Neutrophil (primary cell): ENCODE data around the gene KCNIP1.

Experiments used
- H3K27ac ChIP-seq: fragments of 200-600 bp; sonication (generic); 2 replicates; pipeline ENCODE4 v1.5.1; 2016; ENCODE audit warnings: mild to moderate bottlenecking, moderate library complexity
- H3K27me3 ChIP-seq: fragments of 200-600 bp; sonication (generic); 2 replicates; pipeline ENCODE4 v1.6.0; 2016; ENCODE audit warnings: mild to moderate bottlenecking
- H3K36me3 ChIP-seq: fragments of 200-600 bp; sonication (generic); 2 replicates; pipeline ENCODE4 v1.5.1; 2017
- H3K4me1 ChIP-seq, 2 experiments: fragments of 200-600 bp in 1 of 2; sonication (generic) in 1 of 2; 1 replicate in 1 of 2; 2 replicates in 1 of 2; pipeline versions ENCODE4 v1.5.1 to v1.6.1; 2013 to 2016; ENCODE audit warnings: low read depth in 1 of 2, low read length in 1 of 2, mild to moderate bottlenecking in 1 of 2, moderate library complexity in 1 of 2; ENCODE audit not compliant: control insufficient read depth in 1 of 2, insufficient read depth in 1 of 2
- H3K4me3 ChIP-seq, 2 experiments: fragments of 200-600 bp in 1 of 2; sonication (generic) in 1 of 2; 1 replicate in 1 of 2; 2 replicates in 1 of 2; pipeline ENCODE4 v1.5.1; 2013 to 2016; ENCODE audit warnings: low read depth in 1 of 2, low read length in 1 of 2, mild to moderate bottlenecking in 1 of 2, moderate library complexity in 1 of 2
- H3K9me3 ChIP-seq: fragments of 200-600 bp; sonication (generic); 2 replicates; pipeline ENCODE4 v1.5.1; 2016
- TF ChIP-seq, protein P1 (sequence below): fragments of 200-600 bp; sonication (generic); IDR thresholded peaks from 2 replicates; pipeline ENCODE4 v1.5.1; 2016; ENCODE audit warnings: antibody characterized with exemption

KCNIP1 gene

DNA sequence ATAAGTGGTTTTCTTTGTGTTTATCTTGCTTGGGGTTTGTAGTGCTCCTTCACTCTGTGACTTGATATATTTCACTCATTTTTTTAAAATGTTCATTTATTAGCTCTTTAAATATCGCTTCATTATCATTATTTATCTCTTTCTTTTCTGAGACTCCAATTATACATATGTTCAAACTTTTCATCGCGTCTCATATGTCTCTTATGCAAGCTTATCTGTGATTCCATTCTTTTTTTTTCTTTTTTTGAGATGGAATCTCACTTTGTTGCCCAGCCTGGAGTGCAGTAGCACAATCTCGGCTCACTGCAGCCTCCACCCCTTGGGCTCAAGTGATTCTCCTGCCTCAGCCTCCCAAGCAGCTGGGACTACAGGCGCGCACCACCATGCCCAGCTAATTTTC lies 205.8 kb downstream of the KCNIP1 start:
- Histone ChIP-seq H3K9me3 (no peaks in the 10 kb centered on the region), H3K36me3 (no peaks in the 10 kb centered on the region), H3K4me1 (no peaks in the 10 kb centered on the region), H3K27ac (no peak overlapping the region), H3K4me3 (no peak overlapping the region), H3K27me3 (peaks cover 63% of the 10 kb centered on the region)
- TF ChIP-seq, protein P1, sequence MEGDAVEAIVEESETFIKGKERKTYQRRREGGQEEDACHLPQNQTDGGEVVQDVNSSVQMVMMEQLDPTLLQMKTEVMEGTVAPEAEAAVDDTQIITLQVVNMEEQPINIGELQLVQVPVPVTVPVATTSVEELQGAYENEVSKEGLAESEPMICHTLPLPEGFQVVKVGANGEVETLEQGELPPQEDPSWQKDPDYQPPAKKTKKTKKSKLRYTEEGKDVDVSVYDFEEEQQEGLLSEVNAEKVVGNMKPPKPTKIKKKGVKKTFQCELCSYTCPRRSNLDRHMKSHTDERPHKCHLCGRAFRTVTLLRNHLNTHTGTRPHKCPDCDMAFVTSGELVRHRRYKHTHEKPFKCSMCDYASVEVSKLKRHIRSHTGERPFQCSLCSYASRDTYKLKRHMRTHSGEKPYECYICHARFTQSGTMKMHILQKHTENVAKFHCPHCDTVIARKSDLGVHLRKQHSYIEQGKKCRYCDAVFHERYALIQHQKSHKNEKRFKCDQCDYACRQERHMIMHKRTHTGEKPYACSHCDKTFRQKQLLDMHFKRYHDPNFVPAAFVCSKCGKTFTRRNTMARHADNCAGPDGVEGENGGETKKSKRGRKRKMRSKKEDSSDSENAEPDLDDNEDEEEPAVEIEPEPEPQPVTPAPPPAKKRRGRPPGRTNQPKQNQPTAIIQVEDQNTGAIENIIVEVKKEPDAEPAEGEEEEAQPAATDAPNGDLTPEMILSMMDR: no peak

DNA sequence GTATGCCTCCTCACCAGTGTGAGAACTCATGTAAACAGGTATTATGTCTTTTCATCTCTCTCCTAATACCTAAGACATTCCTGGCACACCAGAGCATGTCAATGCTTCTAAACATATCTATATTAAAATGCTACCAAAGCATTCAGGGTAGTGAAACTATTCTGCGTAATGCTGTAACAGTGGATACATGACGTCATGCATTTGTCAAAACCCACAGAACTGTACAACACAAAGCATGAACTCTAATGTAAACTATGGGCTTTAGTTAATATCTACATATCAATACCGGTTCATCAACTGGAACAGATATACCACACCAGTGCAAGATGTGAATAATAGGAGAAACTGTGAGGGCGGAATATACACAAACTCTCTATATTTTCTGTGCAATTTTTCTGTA lies 207.5 kb downstream of the KCNIP1 start:
- no peak overlapping the region for H3K4me3 ChIP-seq
- TF ChIP-seq, protein P1: no peak
- no peak overlapping the region for H3K27ac ChIP-seq
- peaks cover 62% of the 10 kb centered on the region for H3K27me3 ChIP-seq
- H3K9me3 ChIP-seq: no peaks in the 10 kb centered on the region
- H3K4me1 ChIP-seq: no peaks in the 10 kb centered on the region
- H3K36me3 ChIP-seq: no peaks in the 10 kb centered on the region

GRCh38 chr5:170715141-170715540 lies 211.3 kb downstream of the KCNIP1 start:
- Histone ChIP-seq H3K27me3 (peaks cover 77% of the 10 kb centered on the region), H3K36me3 (no peaks in the 10 kb centered on the region), H3K4me3 (no peak overlapping the region), H3K9me3 (no peaks in the 10 kb centered on the region), H3K27ac (no peak overlapping the region), H3K4me1 (no peaks in the 10 kb centered on the region)
- TF ChIP-seq, protein P1: no peak

DNA sequence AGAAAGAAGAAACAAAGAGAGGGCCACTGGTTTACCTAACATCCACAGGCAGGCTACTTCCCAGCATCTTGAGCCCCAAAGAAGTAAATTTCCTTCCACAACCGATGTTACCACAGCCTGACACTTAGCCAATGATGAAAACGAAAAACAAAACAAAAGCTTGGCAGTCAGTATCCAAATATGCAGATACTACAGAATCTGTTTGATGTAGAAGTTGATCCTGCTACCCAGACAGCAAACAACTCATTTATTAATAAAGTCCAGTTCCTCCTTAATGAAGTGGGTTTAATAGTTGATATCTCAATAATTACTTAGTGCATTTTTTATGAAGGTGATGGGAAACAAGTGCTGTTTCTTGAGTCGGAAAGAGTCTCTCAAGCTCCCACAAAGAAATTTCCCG lies 212.6 kb downstream of the KCNIP1 start:
- H3K36me3 ChIP-seq: no peaks in the 10 kb centered on the region
- TF ChIP-seq, protein P1: no peak
- H3K27me3 ChIP-seq: peaks cover 75% of the 10 kb centered on the region
- H3K4me1 ChIP-seq: no peaks in the 10 kb centered on the region
- H3K4me3 ChIP-seq: no peak overlapping the region
- H3K27ac ChIP-seq: no peak overlapping the region
- H3K9me3 ChIP-seq: no peaks in the 10 kb centered on the region

GRCh38 chr5:170719551-170719950 lies 215.7 kb downstream of the KCNIP1 start:
- no peak overlapping the region for H3K27ac ChIP-seq

More at GRCh38 chr5:170719551-170719950, 215.7 kb downstream of the KCNIP1 start:
- Histone ChIP-seq H3K9me3 (no peaks in the 10 kb centered on the region), H3K27me3 (peaks cover 79% of the 10 kb centered on the region), H3K4me3 (no peak overlapping the region), H3K36me3 (no peaks in the 10 kb centered on the region), H3K4me1 (no peaks in the 10 kb centered on the region)
- TF ChIP-seq, protein P1: no peak
